Activated T-cell treated with anti-CD3 and anti-CD28 coated beads for 24 hours (primary cell): ENCODE measurements around the gene UHRF2.
"Not testable (repeated sequence)": the region's sequence is repeated elsewhere in the genome, so short reads cannot be mapped to it uniquely, and the experiment has no call there.

ENCODE experiments used
- DNase-seq: peaks from one replicate; pipeline ENCODE4 v3.0.0-alpha.2; 2020; ENCODE audit warnings: low read depth

The UHRF2 gene

DNA sequence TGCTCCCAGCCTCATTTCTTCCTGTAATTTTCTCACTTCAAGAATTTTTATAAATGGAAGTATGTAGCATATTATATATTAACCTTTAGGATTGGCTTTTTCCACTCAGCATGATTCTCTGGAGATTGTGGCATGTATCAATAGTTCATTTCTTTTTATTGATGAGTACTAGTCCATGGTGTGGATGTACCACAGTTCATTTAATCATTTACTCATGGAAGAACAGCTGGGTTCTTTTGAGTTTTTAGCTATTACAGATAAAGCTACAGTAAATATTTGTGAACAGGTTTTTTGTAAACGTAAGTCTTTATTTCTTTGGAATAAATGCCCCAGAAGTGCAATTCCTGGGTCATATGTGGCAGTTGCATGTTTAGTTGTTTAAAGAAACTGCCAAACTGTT, 76.1 kb downstream of the UHRF2 start:
- DNase-seq, result no peak

- DNase-seq, result no peak
These were observed 77.9 kb downstream of the UHRF2 start for GRCh38 chr9:6490863-6491262.

DNA sequence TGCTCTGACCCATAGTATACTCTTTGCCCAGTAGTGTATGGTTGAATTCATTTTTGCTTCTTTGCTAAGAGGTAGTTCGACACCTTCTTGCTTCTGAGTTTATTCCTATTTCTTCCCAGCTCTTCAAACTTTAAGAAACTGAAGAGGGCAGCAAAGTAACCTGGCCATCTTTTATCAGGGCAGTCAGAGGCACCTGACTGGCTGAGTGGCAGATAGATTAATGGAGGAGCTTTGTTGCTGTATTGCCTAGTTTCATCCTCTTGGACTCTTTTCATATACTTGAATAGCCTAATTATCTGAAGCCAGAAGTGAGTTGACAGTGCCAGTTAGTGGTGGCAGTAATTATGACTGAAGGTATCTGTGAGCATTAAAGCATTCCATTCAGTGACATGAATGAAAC, 82.5 kb downstream of the UHRF2 start:
- no peak for DNase-seq

- DNase-seq, result no peak
These were observed 86.0 kb downstream of the UHRF2 start for GRCh38 chr9:6498982-6499381.

- no peak for DNase-seq
These were observed 88.7 kb downstream of the UHRF2 start for GRCh38 chr9:6501526-6502210.

- DNase-seq, result no peak
These were observed 89.4 kb downstream of the UHRF2 start for GRCh38 chr9:6502399-6502798.

DNA sequence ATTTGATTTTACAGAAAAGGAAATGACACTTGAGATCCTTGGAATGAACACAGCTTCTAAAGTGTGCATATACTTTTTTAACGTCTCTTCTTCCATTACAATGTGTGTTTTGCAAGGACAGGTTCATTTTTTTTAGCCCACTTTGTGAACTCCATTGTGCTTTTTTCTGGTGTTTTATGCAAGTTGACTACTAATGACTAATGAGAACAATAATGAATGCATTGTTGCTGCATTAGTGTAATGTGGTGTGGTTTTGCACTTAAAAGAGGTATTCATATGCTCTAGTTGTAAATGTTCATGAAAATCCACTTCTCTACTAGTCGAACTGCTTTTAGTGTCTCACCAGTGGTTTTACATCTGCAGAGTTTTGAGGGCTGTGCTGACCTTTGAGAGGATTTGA, 93.6 kb downstream of the UHRF2 start:
- DNase-seq, result no peak

DNA sequence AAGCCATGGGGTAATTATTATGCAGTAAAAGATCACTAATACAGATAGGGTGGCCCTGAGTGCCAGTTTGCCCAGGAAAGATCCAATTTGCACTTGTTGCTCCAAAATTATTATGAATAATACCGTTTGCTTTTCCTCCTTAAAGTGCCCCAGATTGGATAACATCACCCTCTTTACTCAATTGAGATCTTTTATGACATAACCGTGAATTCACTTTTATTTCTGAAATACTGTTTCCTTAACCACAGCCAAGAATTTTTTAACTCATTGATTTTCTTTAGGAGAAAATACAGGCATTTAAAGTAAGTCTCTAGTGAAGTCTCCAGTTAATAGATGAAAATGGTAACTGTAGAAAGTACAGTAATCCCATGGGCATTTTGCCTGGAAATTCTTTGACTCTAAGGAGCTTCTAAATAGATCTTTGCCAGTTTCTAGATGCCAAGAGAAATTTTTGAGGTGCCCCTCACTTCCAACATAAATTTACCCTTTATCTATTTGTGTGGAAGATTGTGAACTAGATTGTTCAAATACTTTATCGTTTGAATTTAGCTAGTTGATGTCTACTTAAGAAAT, 99.2 kb downstream of the UHRF2 start:
- no peak for DNase-seq

- no peak for DNase-seq
These were observed 109.3 kb downstream of the UHRF2 start for GRCh38 chr9:6522263-6522662.

DNA sequence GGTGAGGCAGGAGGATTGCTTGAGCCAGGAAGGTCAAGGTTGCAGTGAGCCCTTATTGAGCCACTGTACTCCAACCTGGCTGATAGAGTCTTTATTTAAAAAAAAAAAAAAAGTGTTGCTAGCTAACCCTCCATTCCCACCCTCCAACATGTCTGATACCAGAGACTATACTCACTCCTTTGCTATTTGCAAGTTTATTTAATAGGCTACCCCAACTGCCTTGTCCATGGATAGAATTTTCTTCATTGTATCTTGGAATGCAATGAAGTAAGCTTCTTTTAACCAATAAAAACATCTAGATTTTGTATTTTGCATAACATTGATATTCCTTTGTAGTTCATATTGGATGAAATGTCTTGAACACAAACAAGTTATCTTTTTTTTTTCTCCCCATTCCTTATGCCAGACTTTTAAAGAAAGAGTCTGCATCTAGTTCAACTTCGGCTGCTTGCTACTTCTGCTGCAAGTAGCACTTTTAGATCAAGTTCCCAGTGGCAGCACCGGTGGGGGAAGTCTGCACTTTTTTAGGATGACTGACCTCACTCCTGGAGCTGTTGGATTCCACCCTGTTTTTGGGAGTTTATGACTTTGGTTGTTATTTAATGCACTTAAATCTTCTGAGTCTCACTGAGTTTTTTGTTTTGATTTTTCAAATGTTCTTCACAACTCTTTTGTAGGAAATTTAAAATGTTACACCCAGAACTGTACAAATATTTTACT, 112.5 kb downstream of the UHRF2 start:
- no peak for DNase-seq

GRCh38 chr9:6535594-6535993, 122.6 kb downstream of the UHRF2 start:
- DNase-seq, result no peak

DNA sequence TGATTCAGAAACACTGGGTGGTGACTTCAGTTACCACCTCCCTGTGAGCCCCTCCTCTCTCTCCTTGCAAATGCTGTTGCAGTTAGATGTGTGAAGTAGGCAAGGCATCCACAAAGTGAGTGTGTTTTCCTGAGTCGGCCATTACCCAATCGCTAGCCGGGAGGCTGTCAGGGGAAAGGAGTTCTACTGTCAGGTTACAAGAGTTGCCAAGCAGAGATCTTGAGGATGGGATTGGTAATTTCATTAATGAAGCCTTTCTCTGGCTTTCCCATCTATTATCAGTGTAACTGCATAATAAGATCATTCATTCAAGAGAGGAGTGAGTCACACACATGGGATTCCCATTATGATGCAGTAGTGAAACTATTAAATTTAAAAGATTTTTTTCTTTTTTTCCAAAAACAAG, 125.7 kb downstream of the UHRF2 start:
- DNase-seq, result no peak

DNA sequence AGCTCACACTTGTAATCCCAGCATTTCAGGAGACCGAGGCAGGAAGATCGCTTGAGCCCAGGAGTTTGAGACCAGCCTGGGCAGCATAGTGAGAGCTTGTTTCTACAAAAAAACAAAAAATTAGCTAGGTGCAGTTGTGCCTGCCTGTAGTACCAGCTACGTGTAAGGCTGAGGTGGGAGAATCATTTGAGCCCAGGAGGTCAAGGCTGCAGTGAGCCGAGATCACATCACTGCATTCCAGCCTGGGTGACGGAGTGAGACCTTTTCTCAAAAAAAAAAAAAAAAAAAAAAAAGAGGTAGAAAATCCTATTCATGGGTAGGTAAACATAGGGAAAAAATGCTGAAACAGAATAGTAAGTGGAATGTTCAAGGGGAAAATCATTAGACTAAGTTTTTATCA, 129.6 kb downstream of the UHRF2 start:
- DNase-seq, result not testable (repeated sequence)

- DNase-seq, result no peak
These were observed 130.2 kb downstream of the UHRF2 start for GRCh38 chr9:6543204-6543603.

DNA sequence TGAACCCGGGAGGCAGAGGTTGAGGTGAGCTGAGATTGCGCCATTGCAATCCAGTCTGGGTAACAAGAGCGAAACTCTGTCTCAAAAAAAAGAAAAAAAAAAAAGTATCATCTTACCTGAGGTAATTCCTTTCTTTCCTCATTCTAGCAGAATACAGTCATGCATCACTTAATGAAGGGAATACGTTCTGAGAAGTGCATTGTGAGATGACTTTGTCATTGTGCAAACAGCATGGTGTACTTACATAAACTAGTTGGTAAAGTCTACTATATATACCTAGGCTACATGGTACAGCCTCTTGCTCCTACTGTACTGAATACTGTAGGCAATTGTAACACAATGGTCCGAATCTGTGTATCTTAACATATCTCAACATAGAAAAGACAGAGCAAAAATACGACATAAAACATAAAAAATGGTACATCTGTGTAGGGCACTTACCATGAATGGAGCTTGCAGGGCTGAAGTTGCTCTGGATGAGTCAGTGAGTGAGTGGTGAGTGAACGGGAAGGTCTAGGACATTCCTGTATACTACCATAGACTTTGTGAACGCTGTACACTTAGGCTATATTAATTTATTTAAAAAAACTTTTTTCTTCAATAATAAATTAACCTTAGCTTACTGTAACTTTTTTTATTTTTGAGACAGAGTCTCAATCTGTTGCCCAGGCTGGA, 132.2 kb downstream of the UHRF2 start:
- no peak for DNase-seq

DNA sequence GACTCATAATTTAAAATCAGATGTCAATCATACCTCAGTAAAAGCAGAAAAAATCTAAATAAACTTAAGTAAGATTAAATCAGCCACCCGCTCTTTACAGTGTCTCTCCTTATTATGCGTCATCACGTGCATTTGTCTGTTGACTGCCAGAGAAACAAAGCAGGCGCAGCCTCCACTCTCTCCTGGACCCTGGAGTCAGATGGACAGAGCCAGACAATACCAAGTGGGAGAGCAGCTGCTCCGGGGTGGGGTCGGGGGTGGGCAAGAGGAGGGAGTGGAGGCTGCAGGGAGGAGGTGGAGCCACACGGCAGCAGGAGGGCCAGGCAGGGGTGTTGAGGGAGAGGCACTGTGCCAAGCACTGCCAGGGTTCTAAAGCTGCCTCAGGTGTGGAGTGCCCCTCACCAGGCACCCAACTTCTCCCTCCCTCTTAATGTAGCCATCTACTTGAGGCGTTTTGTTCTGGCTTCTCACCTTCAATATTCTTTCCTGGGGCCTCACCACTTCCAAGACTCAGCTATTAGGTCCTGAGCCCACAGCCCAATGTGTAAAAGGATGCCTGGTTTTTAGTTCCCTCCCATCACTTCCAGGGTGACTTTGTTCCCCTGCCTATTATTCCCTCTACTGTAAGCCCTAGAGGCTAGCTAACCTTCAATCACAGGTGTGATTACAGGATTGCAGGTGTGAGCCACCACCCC, 136.3 kb downstream of the UHRF2 start:
- no peak for DNase-seq

GRCh38 chr9:6551136-6551535, 138.1 kb downstream of the UHRF2 start:
- DNase-seq, result no peak

DNA sequence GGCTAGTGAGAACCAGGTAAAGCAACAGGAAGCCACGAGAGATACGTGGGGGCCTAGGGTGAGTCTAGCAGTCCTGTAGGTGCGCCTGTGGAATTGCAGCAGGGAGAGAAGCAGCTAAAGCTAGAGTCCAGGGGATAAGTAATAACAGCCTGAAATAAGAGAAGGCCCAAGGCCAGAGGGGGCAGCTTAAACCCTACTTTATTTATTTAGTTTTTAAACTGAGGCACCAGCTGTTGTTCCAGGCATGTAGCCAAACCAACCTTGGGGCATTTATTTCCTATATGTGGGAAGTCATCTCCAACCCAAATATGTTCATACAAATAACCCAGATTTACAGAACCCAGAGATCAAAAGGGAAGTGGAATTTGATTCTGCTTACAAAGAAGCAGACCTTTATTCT, 139.0 kb downstream of the UHRF2 start:
- DNase-seq, result no peak

- no peak for DNase-seq
These were observed 139.6 kb downstream of the UHRF2 start for GRCh38 chr9:6552498-6553121.

DNA sequence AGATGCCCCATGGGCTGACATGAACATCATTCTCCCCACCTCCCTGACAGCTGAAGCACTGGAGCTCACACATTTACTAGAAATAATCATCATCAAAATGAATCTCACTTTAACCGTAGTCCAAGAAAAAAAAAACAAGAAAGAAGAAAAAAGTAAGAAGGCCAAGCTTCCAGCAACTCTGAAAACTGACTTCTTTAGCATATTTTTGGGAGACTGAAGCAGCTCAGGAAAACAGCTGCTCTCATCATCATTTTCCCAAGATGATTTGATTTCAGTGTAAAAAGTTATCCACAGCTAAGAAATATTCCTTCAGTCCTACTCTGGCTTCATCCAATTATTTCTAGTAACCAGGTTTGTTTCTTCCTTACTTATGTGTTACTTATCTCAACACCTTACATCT, 140.9 kb downstream of the UHRF2 start:
- DNase-seq, result no peak
